CD4-positive, alpha-beta T cell treated with Interferon alpha-2 for 1 hour (primary cell): ENCODE results near the gene NUP88.
"Not testable (repeated sequence)": the region's sequence is repeated elsewhere in the genome, so short reads cannot be mapped to it uniquely, and the experiment has no call there.

Source experiments
- DNase-seq, 2 donors: peaks; one replicate each; pipeline ENCODE4 v3.0.0-alpha.2; 2020 to 2022

NUP88 gene

GRCh38 chr17:5419356-5419958 is at the start of gene NUP88:
Gene NUP88, minus strand, starts transcription at chr17:5419662. Its CDS starts 12 bp downstream, at chr17:5419650.
- DNase-seq: peak; percentile 94 to 97

GRCh38 chr17:5468075-5468473 is 48.6 kb upstream of the NUP88 start:
- DNase-seq: peak in 1 of 2 donors; percentile 13

- no peak for DNase-seq
Observed at GRCh38 chr17:5467416-5467815, 48.0 kb upstream of the NUP88 start.

- DNase-seq: no peak
Observed at GRCh38 chr17:5466295-5466694, 46.8 kb upstream of the NUP88 start.

- no peak for DNase-seq
Observed at GRCh38 chr17:5464717-5465507, 45.5 kb upstream of the NUP88 start.

GRCh38 chr17:5446786-5447185 is 27.3 kb upstream of the NUP88 start:
- no peak for DNase-seq

- DNase-seq: no peak
Observed at GRCh38 chr17:5444209-5444608, 24.7 kb upstream of the NUP88 start.

- DNase-seq: no peak
Observed at GRCh38 chr17:5443728-5444127, 24.3 kb upstream of the NUP88 start.

- no peak for DNase-seq
Observed at GRCh38 chr17:5439446-5439764, 19.9 kb upstream of the NUP88 start.

GRCh38 chr17:5438716-5439445 is 19.4 kb upstream of the NUP88 start, which contains the start of gene C1QBP:
Gene C1QBP, minus strand, starts transcription at chr17:5439155. Its CDS starts 82 bp downstream, at chr17:5439073.
- DNase-seq: peak; percentile 91 to 95

- DNase-seq: no peak
Observed at GRCh38 chr17:5437721-5438317, 18.4 kb upstream of the NUP88 start.

- DNase-seq: not testable (repeated sequence)
Observed at GRCh38 chr17:5435781-5436315, 16.4 kb upstream of the NUP88 start.

- DNase-seq: no peak
Observed at GRCh38 chr17:5434984-5435383, 15.5 kb upstream of the NUP88 start.

GRCh38 chr17:5431949-5432556 is 12.6 kb upstream of the NUP88 start:
- no peak for DNase-seq

GRCh38 chr17:5431234-5431633 is 11.8 kb upstream of the NUP88 start:
- DNase-seq: not testable (repeated sequence)

- DNase-seq: no peak
Observed at GRCh38 chr17:5430413-5430999, 11.0 kb upstream of the NUP88 start.

GRCh38 chr17:5429191-5429887 is 9.9 kb upstream of the NUP88 start:
- no peak for DNase-seq

- DNase-seq: no peak
Observed at GRCh38 chr17:5425826-5426225, 6.4 kb upstream of the NUP88 start.

GRCh38 chr17:5424909-5425308 is 5.4 kb upstream of the NUP88 start:
- no peak for DNase-seq

- DNase-seq: no peak
Observed at GRCh38 chr17:5422505-5422904, 3.0 kb upstream of the NUP88 start.

GRCh38 chr17:5419959-5420653 is 644 bp upstream of the NUP88 start, which contains the start of gene RPAIN:
Gene RPAIN, plus strand, starts transcription at chr17:5420182. Its CDS starts 29 bp downstream, at chr17:5420211.
- DNase-seq: peak; percentile 83 to 88
